ENCODE data around the gene NT5E.

- TF ChIP-seq POLR2A (IDR thresholded peaks at IDR 0.05), result no peak
- TF ChIP-seq CTCF (IDR thresholded peaks at IDR 0.05), result no peak
These were observed 12.8 kb downstream of the NT5E start for GRCh38 chr6:85462673-85463072.
